Loucy (cell line): ENCODE data around the gene TMEM108.

Experiments
- H2AFZ ChIP-seq: fragments of 200-600 bp; sonication (generic); 2 replicates; pipeline ENCODE4 v1.6.0; 2016; ENCODE audit warnings: antibody characterized with exemption, mild to moderate bottlenecking, low read length, moderate library complexity
- H3F3A ChIP-seq: fragments of 200-600 bp; 2 replicates; pipeline ENCODE4 v1.6.0; 2016; ENCODE audit warnings: antibody characterized with exemption, low read depth, mild to moderate bottlenecking
- H3K27me3 ChIP-seq: fragments of 200-600 bp; sonication (generic); 2 replicates; pipeline ENCODE4 v1.6.1; 2014; ENCODE audit warnings: low read length, mild to moderate bottlenecking; ENCODE audit not compliant: insufficient read depth, poor library complexity, severe bottlenecking
- H3K36me3 ChIP-seq: fragments of 200-600 bp; sonication (generic); 2 replicates; pipeline ENCODE4 v1.6.1; 2016; ENCODE audit warnings: low read length; ENCODE audit not compliant: insufficient read depth
- H3K4me1 ChIP-seq: fragments of 200-600 bp; sonication (generic); 2 replicates; pipeline ENCODE4 v1.5.1; 2014; ENCODE audit warnings: low read length, mild to moderate bottlenecking; ENCODE audit not compliant: insufficient read depth, poor library complexity, severe bottlenecking
- H3K4me2 ChIP-seq: fragments of 200-600 bp; sonication (generic); 2 replicates; pipeline ENCODE4 v1.6.0; 2014; ENCODE audit warnings: antibody characterized with exemption, low read length, low read depth, mild to moderate bottlenecking; ENCODE audit not compliant: poor library complexity, severe bottlenecking
- H3K4me3 ChIP-seq: fragments of 200-600 bp; sonication (generic); 2 replicates; pipeline ENCODE4 v1.5.1; 2014; ENCODE audit warnings: low read length, mild to moderate bottlenecking, mixed read lengths; ENCODE audit not compliant: poor library complexity, severe bottlenecking
- H3K79me2 ChIP-seq: fragments of 200-600 bp; sonication (generic); 2 replicates; pipeline ENCODE4 v1.6.1; 2014; ENCODE audit warnings: low read length; ENCODE audit not compliant: insufficient read depth
- H3K9ac ChIP-seq: fragments of 200-600 bp; sonication (generic); 2 replicates; pipeline ENCODE4 v1.6.0; 2014; ENCODE audit warnings: mild to moderate bottlenecking, low read depth, low read length, moderate library complexity; ENCODE audit not compliant: poor library complexity, severe bottlenecking
- H3K9me2 ChIP-seq: fragments of 200-600 bp; sonication (generic); replicated peaks from 2 replicates; pipeline ENCODE4 v1.6.1; 2016; ENCODE audit warnings: low read depth, low read length, mixed read lengths
- H3K9me3 ChIP-seq: fragments of 200-600 bp; sonication (generic); 2 replicates; pipeline ENCODE4 v1.6.1; 2014; ENCODE audit warnings: mild to moderate bottlenecking, antibody characterized with exemption, low read length, low read depth; ENCODE audit not compliant: insufficient read depth
- H4K20me1 ChIP-seq: fragments of 200-600 bp; sonication (generic); 2 replicates; pipeline ENCODE4 v1.6.0; 2014; ENCODE audit warnings: antibody characterized with exemption, low read length, mild to moderate bottlenecking; ENCODE audit not compliant: insufficient read depth, poor library complexity, severe bottlenecking
- EZH2phosphoT487 ChIP-seq: fragments of 200-600 bp; IDR thresholded peaks from 2 replicates; pipeline ENCODE4 v1.6.1; 2018; ENCODE audit warnings: antibody characterized with exemption, mild to moderate bottlenecking, moderate library complexity, borderline replicate concordance
- TF ChIP-seq, protein P1 (sequence below): fragments of 200-600 bp; sonication (generic); conservative IDR thresholded peaks from 2 replicates; pipeline ENCODE4 v1.5.1; 2014; ENCODE audit warnings: mild to moderate bottlenecking, antibody characterized with exemption, low read length

TMEM108 gene

DNA sequence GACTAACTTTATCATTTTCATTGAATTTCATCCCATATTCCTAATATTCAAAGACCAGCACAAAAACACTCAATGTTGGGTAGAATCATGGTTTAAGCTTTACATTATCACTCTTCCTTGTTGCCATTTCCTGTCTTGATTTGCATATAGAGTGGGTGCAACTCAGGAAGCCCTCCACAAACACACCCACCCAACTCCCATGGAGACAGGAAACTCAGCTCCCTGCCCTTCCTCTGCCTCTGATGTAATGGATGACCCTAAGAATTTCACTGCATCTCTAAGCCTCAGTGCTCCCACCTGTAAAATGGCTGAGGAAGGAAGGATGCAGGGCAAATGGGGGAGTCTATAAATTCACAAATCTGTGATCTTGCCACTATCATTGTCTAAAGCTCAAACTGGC lies 263.5 kb downstream of the TMEM108 start:
- peaks cover 5% of the 10 kb centered on the region for H3K4me1 ChIP-seq
- H3F3A ChIP-seq, result no peaks in the 10 kb centered on the region
- H4K20me1 ChIP-seq, result no peaks in the 10 kb centered on the region
- H2AFZ ChIP-seq, result no peak overlapping the region
- no peak overlapping the region for H3K4me2 ChIP-seq
- no peaks in the 10 kb centered on the region for H3K36me3 ChIP-seq
- H3K9ac ChIP-seq, result no peak overlapping the region
- H3K9me2 ChIP-seq, result no peaks in the 10 kb centered on the region
- H3K27me3 ChIP-seq, result no peaks in the 10 kb centered on the region
- H3K4me3 ChIP-seq, result no peak overlapping the region
- H3K79me2 ChIP-seq, result no peaks in the 10 kb centered on the region
- TF ChIP-seq EZH2phosphoT487, result no peak
- TF ChIP-seq, protein P1, sequence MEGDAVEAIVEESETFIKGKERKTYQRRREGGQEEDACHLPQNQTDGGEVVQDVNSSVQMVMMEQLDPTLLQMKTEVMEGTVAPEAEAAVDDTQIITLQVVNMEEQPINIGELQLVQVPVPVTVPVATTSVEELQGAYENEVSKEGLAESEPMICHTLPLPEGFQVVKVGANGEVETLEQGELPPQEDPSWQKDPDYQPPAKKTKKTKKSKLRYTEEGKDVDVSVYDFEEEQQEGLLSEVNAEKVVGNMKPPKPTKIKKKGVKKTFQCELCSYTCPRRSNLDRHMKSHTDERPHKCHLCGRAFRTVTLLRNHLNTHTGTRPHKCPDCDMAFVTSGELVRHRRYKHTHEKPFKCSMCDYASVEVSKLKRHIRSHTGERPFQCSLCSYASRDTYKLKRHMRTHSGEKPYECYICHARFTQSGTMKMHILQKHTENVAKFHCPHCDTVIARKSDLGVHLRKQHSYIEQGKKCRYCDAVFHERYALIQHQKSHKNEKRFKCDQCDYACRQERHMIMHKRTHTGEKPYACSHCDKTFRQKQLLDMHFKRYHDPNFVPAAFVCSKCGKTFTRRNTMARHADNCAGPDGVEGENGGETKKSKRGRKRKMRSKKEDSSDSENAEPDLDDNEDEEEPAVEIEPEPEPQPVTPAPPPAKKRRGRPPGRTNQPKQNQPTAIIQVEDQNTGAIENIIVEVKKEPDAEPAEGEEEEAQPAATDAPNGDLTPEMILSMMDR, result no peak
- no peaks in the 10 kb centered on the region for H3K9me3 ChIP-seq

DNA sequence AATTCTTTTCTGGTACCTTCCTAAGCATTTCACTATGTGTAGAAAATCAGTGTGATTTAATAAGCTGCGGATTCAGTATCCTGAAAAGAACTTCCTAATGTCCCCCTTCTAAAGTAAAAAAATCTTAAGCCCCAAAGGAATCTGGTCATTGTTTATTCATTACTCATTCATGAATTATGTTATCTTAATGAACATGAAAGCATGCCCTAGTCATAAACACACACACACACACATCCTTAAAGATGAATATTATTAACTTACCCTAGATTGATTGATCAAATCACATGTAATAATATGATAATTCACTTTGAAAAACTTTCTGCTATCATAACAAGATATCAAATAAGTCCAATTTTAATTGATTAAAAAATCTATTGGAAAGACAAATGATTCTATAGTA lies 265.2 kb downstream of the TMEM108 start:
- no peaks in the 10 kb centered on the region for H3F3A ChIP-seq
- H3K4me2 ChIP-seq, result no peak overlapping the region
- H3K79me2 ChIP-seq, result no peaks in the 10 kb centered on the region
- H2AFZ ChIP-seq, result no peak overlapping the region
- H3K36me3 ChIP-seq, result no peaks in the 10 kb centered on the region
- H3K27me3 ChIP-seq, result no peaks in the 10 kb centered on the region
- TF ChIP-seq, protein P1, result no peak
- TF ChIP-seq EZH2phosphoT487, result no peak
- H3K9me2 ChIP-seq, result no peaks in the 10 kb centered on the region
- peaks cover 5% of the 10 kb centered on the region for H3K4me1 ChIP-seq
- H3K9ac ChIP-seq, result no peak overlapping the region
- no peak overlapping the region for H3K4me3 ChIP-seq
- H4K20me1 ChIP-seq, result no peaks in the 10 kb centered on the region
- H3K9me3 ChIP-seq, result no peaks in the 10 kb centered on the region

DNA sequence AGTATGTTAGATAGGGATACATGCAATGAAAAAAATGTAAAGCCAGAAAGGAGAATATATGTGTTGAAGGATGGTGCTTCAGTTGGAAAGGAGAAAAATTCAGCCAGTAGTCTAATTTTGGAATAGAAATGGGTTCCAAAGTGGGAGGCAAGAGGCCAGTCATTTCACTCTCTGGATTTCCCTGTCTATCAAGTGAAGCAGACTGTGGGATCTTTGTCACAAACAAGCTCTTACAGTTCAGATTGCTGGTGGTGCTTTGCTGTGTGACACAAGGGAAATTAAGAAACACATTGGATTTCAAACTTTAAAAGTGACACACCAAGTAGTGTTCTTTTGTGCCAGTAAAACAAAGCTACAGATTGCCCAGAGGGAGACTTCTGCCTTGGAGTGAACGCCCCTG lies 279.7 kb downstream of the TMEM108 start:
- Histone ChIP-seq H2AFZ (no peak overlapping the region), H3K9ac (no peak overlapping the region), H4K20me1 (no peaks in the 10 kb centered on the region), H3K27me3 (no peaks in the 10 kb centered on the region), H3K9me2 (no peaks in the 10 kb centered on the region), H3K36me3 (no peaks in the 10 kb centered on the region), H3K79me2 (no peaks in the 10 kb centered on the region), H3F3A (no peaks in the 10 kb centered on the region), H3K4me2 (no peak overlapping the region), H3K4me3 (no peak overlapping the region), H3K4me1 (no peaks in the 10 kb centered on the region), H3K9me3 (0 out of 2 replicates have a peak, but pooled peaks cover 7% of the 10 kb centered on the region)
- no peak for TF ChIP-seq EZH2phosphoT487
- TF ChIP-seq, protein P1, result no peak
